Karpas-422 (cell line): ENCODE measurements around the gene HPSE2. TPM values are rescaled to one million over a fixed set of nuclear protein-coding genes. Genes with fewer than 3 reads are reported as not detected.

Experiments
- DNase-seq: peaks from one replicate; pipeline ENCODE4 v3.0.0-alpha.2; 2015
- H2AFZ ChIP-seq: fragments of 200-600 bp; sonication (generic); 2 replicates; pipeline ENCODE4 v1.6.1; 2014; ENCODE audit warnings: antibody characterized with exemption, low read length, mixed read lengths
- H3K27ac ChIP-seq: fragments of 200-600 bp; sonication (generic); 2 replicates; pipeline ENCODE4 v1.5.1; 2014; ENCODE audit warnings: mild to moderate bottlenecking, low read length, moderate library complexity
- H3K27me3 ChIP-seq: fragments of 200-600 bp; sonication (generic); 2 replicates; pipeline ENCODE4 v1.6.1; 2014; ENCODE audit warnings: low read length, mixed read lengths
- H3K36me3 ChIP-seq: fragments of 200-600 bp; sonication (generic); 2 replicates; pipeline ENCODE4 v1.6.1; 2014; ENCODE audit warnings: low read length, mixed read lengths; ENCODE audit not compliant: insufficient read depth
- H3K4me1 ChIP-seq: fragments of 200-600 bp; sonication (generic); 2 replicates; pipeline ENCODE4 v1.6.1; 2014; ENCODE audit warnings: mild to moderate bottlenecking, low read length, mixed read lengths
- H3K4me2 ChIP-seq: fragments of 200-600 bp; sonication (generic); 2 replicates; pipeline ENCODE4 v1.6.1; 2014; ENCODE audit warnings: low read length, low read depth, mild to moderate bottlenecking; ENCODE audit not compliant: poor library complexity, severe bottlenecking
- H3K4me3 ChIP-seq: fragments of 200-600 bp; sonication (generic); 2 replicates; pipeline ENCODE4 v1.5.1; 2014; ENCODE audit warnings: mild to moderate bottlenecking, antibody characterized with exemption, low read length, mixed read lengths
- H3K79me2 ChIP-seq: fragments of 200-600 bp; sonication (generic); 2 replicates; pipeline ENCODE4 v1.6.1; 2014; ENCODE audit warnings: mild to moderate bottlenecking, low read length, mixed read lengths
- H3K9ac ChIP-seq: fragments of 200-600 bp; sonication (generic); 2 replicates; pipeline ENCODE4 v1.6.0; 2014; ENCODE audit warnings: low read length
- H3K9me2 ChIP-seq: fragments of 200-600 bp; sonication (generic), shearing (Covaris generic); replicated peaks from 2 replicates; pipeline ENCODE4 v1.6.0; 2014; ENCODE audit warnings: mild to moderate bottlenecking, low read length, moderate library complexity; ENCODE audit not compliant: insufficient read depth
- H3K9me3 ChIP-seq: fragments of 300-700, 200-600 bp; sonication (generic); 2 replicates; pipeline ENCODE4 v1.6.1; 2014; ENCODE audit warnings: low read length, mixed read lengths
- H4K20me1 ChIP-seq: fragments of 200-600 bp; sonication (generic); 2 replicates; pipeline ENCODE4 v1.6.1; 2014; ENCODE audit warnings: mild to moderate bottlenecking, antibody characterized with exemption, low read length, low read depth; ENCODE audit not compliant: insufficient read depth
- total RNA-seq: library from RNA; depleted of rRNA; stranded (reverse); fragments of >200 nt; shearing (Covaris generic); gene quantifications from 2 replicates; pipeline ENCODE4 v1.2.3, GENCODE V29; 2014; ENCODE audit warnings: low replicate concordance

HPSE2 gene
- total RNA-seq, 1 experiment from 2014 or later = not detected

- Histone ChIP-seq H3K79me2 (no peaks in the 10 kb centered on the region), H2AFZ (no peak overlapping the region), H4K20me1 (no peaks in the 10 kb centered on the region), H3K4me2 (no peak overlapping the region), H3K9me2 (no peaks in the 10 kb centered on the region), H3K36me3 (no peaks in the 10 kb centered on the region), H3K4me1 (no peaks in the 10 kb centered on the region), H3K4me3 (no peak overlapping the region), H3K27ac (no peak overlapping the region), H3K9ac (no peak overlapping the region), H3K9me3 (no peaks in the 10 kb centered on the region), H3K27me3 (no peaks in the 10 kb centered on the region)
- DNase-seq = no peak
Measured at GRCh38 chr10:98457721-98458120, 777.9 kb downstream of the HPSE2 start.

GRCh38 chr10:98456686-98457482 lies 778.8 kb downstream of the HPSE2 start:
- no peaks in the 10 kb centered on the region for H3K79me2 ChIP-seq
- no peak overlapping the region for H3K4me3 ChIP-seq
- no peaks in the 10 kb centered on the region for H3K9me2 ChIP-seq
- H3K4me2 ChIP-seq = no peak overlapping the region
- H3K27ac ChIP-seq = no peak overlapping the region
- H4K20me1 ChIP-seq = no peaks in the 10 kb centered on the region
- no peaks in the 10 kb centered on the region for H3K27me3 ChIP-seq
- H3K9ac ChIP-seq = no peak overlapping the region
- no peaks in the 10 kb centered on the region for H3K4me1 ChIP-seq
- no peaks in the 10 kb centered on the region for H3K36me3 ChIP-seq
- DNase-seq = no peak
- no peak overlapping the region for H2AFZ ChIP-seq
- no peaks in the 10 kb centered on the region for H3K9me3 ChIP-seq

GRCh38 chr10:98456043-98456570 lies 779.5 kb downstream of the HPSE2 start:
- no peak overlapping the region for H3K4me2 ChIP-seq
- no peaks in the 10 kb centered on the region for H3K9me3 ChIP-seq
- H3K4me3 ChIP-seq = no peak overlapping the region
- H3K27ac ChIP-seq = no peak overlapping the region
- H3K79me2 ChIP-seq = no peaks in the 10 kb centered on the region
- H3K9me2 ChIP-seq = no peaks in the 10 kb centered on the region
- no peak overlapping the region for H3K9ac ChIP-seq
- H4K20me1 ChIP-seq = no peaks in the 10 kb centered on the region
- H3K4me1 ChIP-seq = no peaks in the 10 kb centered on the region
- H3K27me3 ChIP-seq = no peaks in the 10 kb centered on the region
- no peak overlapping the region for H2AFZ ChIP-seq
- no peak for DNase-seq
- no peaks in the 10 kb centered on the region for H3K36me3 ChIP-seq

- DNase-seq = no peak
- H3K9me2 ChIP-seq = no peaks in the 10 kb centered on the region
- no peaks in the 10 kb centered on the region for H4K20me1 ChIP-seq
- H3K4me1 ChIP-seq = no peaks in the 10 kb centered on the region
- no peaks in the 10 kb centered on the region for H3K36me3 ChIP-seq
- H3K27ac ChIP-seq = no peak overlapping the region
- H3K4me3 ChIP-seq = no peak overlapping the region
- no peak overlapping the region for H2AFZ ChIP-seq
- no peak overlapping the region for H3K4me2 ChIP-seq
- no peaks in the 10 kb centered on the region for H3K9me3 ChIP-seq
- H3K79me2 ChIP-seq = no peaks in the 10 kb centered on the region
- no peak overlapping the region for H3K9ac ChIP-seq
- H3K27me3 ChIP-seq = no peaks in the 10 kb centered on the region
Measured at GRCh38 chr10:98453729-98454128, 781.9 kb downstream of the HPSE2 start.

- no peaks in the 10 kb centered on the region for H3K36me3 ChIP-seq
- no peak overlapping the region for H3K27ac ChIP-seq
- no peaks in the 10 kb centered on the region for H3K9me2 ChIP-seq
- no peak overlapping the region for H2AFZ ChIP-seq
- no peaks in the 10 kb centered on the region for H3K9me3 ChIP-seq
- H3K79me2 ChIP-seq = peaks cover 8% of the 10 kb centered on the region
- H3K4me1 ChIP-seq = peaks cover 2% of the 10 kb centered on the region
- no peak for DNase-seq
- H3K4me2 ChIP-seq = no peak overlapping the region
- no peaks in the 10 kb centered on the region for H3K27me3 ChIP-seq
- no peak overlapping the region for H3K4me3 ChIP-seq
- no peaks in the 10 kb centered on the region for H4K20me1 ChIP-seq
- no peak overlapping the region for H3K9ac ChIP-seq
Measured at GRCh38 chr10:98450618-98451017, 785.0 kb downstream of the HPSE2 start.

GRCh38 chr10:98449287-98449686 lies 786.4 kb downstream of the HPSE2 start:
- Histone ChIP-seq H3K4me2 (no peak overlapping the region), H3K9ac (no peak overlapping the region), H3K27ac (no peak overlapping the region), H3K4me3 (no peak overlapping the region), H3K27me3 (no peaks in the 10 kb centered on the region), H3K9me2 (no peaks in the 10 kb centered on the region), H3K4me1 (peaks cover 7% of the 10 kb centered on the region), H4K20me1 (no peaks in the 10 kb centered on the region), H3K9me3 (no peaks in the 10 kb centered on the region), H3K36me3 (peaks cover 8% of the 10 kb centered on the region; the same call in 1 of the 2 replicates), H2AFZ (no peak overlapping the region), H3K79me2 (peaks cover 19% of the 10 kb centered on the region)
- DNase-seq = no peak

GRCh38 chr10:98446661-98447221 lies 788.9 kb downstream of the HPSE2 start, which contains the start of gene HPS1:
Gene HPS1 (minus strand): TSS chr10:98446935. CDS start chr10:98443240, 3,695 bp downstream.
- DNase-seq = peak; percentile 91
- H3K36me3 ChIP-seq = peaks cover 9% of the 10 kb centered on the region

GRCh38 chr10:98446151-98446660 lies 789.4 kb downstream of the HPSE2 start:
- Histone ChIP-seq H3K36me3 (peaks cover 13% of the 10 kb centered on the region), H2AFZ (no peak overlapping the region), H3K4me3 (peak overlapping the region; percentile 78), H3K4me2 (peak overlapping the region; percentile 63), H3K27ac (peak overlapping the region; percentile 69), H3K9me2 (no peaks in the 10 kb centered on the region), H3K9me3 (no peaks in the 10 kb centered on the region), H3K27me3 (no peaks in the 10 kb centered on the region), H3K79me2 (peaks cover 21% of the 10 kb centered on the region), H4K20me1 (no peaks in the 10 kb centered on the region), H3K9ac (peak overlapping the region; percentile 85), H3K4me1 (peaks cover 7% of the 10 kb centered on the region)
- DNase-seq = peak; percentile 59

More at GRCh38 chr10:98446661-98447221, 788.9 kb downstream of the HPSE2 start, which contains the start of gene HPS1:
- Histone ChIP-seq H3K4me2 (peak within 1 kb of the TSS; percentile 63), H3K4me1 (peaks cover 7% of the 10 kb centered on the region), H4K20me1 (no peaks in the 10 kb centered on the region), H3K4me3 (peak within 1 kb of the TSS; percentile 78), H3K9me3 (no peaks in the 10 kb centered on the region), H2AFZ (peak within 1 kb of the TSS; percentile 77), H3K27me3 (no peaks in the 10 kb centered on the region), H3K9me2 (no peaks in the 10 kb centered on the region), H3K9ac (peak within 1 kb of the TSS; percentile 85), H3K79me2 (peaks cover 21% of the 10 kb centered on the region), H3K27ac (peak within 1 kb of the TSS; percentile 69)
